ENCODE results near the gene ERVK3-1. TPM values are rescaled to one million over a fixed set of nuclear protein-coding genes. Genes with fewer than 3 reads are reported as not detected.

ERVK3-1 gene
- total RNA-seq, 1 experiment from 2014 or later = 28.1 TPM

- TF ChIP-seq CTCF (IDR thresholded peaks at IDR 0.05 in 2 of 3, conservative IDR thresholded peaks at IDR 0.05 in 1 of 3; ENCODE audit: borderline replicate concordance in 1 of 3, insufficient read depth in 1 of 3, low read depth in 2 of 3, low read length in 2 of 3) (no peak), JUND (IDR thresholded peaks at IDR 0.05) (no peak), CBX3 (IDR thresholded peaks at IDR 0.05; ENCODE audit: low read depth) (no peak)
Observed at GRCh38 chr19:58357481-58358145, 52.4 kb downstream of the ERVK3-1 start (continued).

- Histone ChIP-seq H2AFZ (ENCODE audit: low read depth, low read length, poor library complexity, severe bottlenecking) (no peak overlapping the region), H3K79me2 (ENCODE audit: insufficient read depth, low read length) (0 out of 2 replicates have a peak, but pooled peaks cover 3% of the 10 kb centered on the region), H3K9me2 (ENCODE audit: insufficient read depth) (no peaks in the 10 kb centered on the region), H3K36me3 (ENCODE audit: control insufficient read depth in 1 of 2, insufficient read depth in 2 of 2, low read length in 2 of 2) (no peaks in the 10 kb centered on the region), H3K9ac (ENCODE audit: low read length) (peak overlapping the region; percentile 93), H4K20me1 (ENCODE audit: insufficient read depth) (no peaks in the 10 kb centered on the region), H3K9me3 (ENCODE audit: control insufficient read depth in 1 of 2, insufficient read depth in 1 of 2, low read depth in 1 of 2, low read length in 2 of 2) (no peaks in the 10 kb centered on the region), H3K4me1 (ENCODE audit: control insufficient read depth in 1 of 2, insufficient read depth in 2 of 2, low read length in 2 of 2) (peaks cover 6 to 19% of the 10 kb centered on the region in 2 experiments; a peak in 3 of 4 replicates), H3K27me3 (ENCODE audit: insufficient read depth, low read length) (no peaks in the 10 kb centered on the region), H3K4me3 (replicated peaks in 1 of 2; ENCODE audit: low read depth in 1 of 2, low read length in 2 of 2) (peak overlapping the region; percentile 81 to 90), H3K4me2 (ENCODE audit: low read length) (peak overlapping the region; percentile 91), H3K27ac (ENCODE audit: low read depth, low read length) (peak overlapping the region; percentile 100)
- ChIA-PET RAD21 (ENCODE audit: low non-redundant PET in 1 of 2, low total read pairs in 2 of 2, uncharacterized antibody in 2 of 2, unreplicated experiment in 2 of 2) (interaction anchor here in 1 of 2 experiments (1.2 kb wide), 1 partner anchor 179 kb away, joined by 5 read pairs; the partner anchor contains the start of gene ZNF274), POLR2A (interaction anchor here (0.6 to 2.1 kb wide), 15 partner anchors 8 to 213 kb away, joined by 3 to 10 read pairs (median 5); partner anchors contain the start of genes TRIM28, ZBTB45, ZNF544 and ZNF584), CTCF (interaction anchor here (1.3 kb wide), 2 partner anchors 152 to 158 kb away, joined by 6 to 7 read pairs; partner anchors contain the start of gene ZBTB45)
- intact Hi-C loops (cut with micrococcal nuclease) = loop anchor here (1.0 kb wide), 2 partner anchors 19 to 35 kb away; partner anchors contain the start of gene ZNF837
- no TSS peak for BruUV-seq (replicated peaks)
- ATAC-seq = peak; percentile 45
- DNase-seq (ENCODE audit: low read depth, low spot score) = peak; percentile 46
- TF ChIP-seq EZH2 (IDR thresholded peaks at IDR 0.05) (no peak), SP1 (IDR thresholded peaks at IDR 0.05; ENCODE audit: low read depth) (no peak), ZBTB33 (IDR thresholded peaks at IDR 0.05; ENCODE audit: extremely low read depth, insufficient replicate concordance, low read length) (no peak), ZNF274 (IDR thresholded peaks at IDR 0.05; ENCODE audit: low read depth, low read length) (no peak), ZFX (IDR thresholded peaks at IDR 0.05) (no peak), TCF7L2 (IDR thresholded peaks at IDR 0.05; ENCODE audit: borderline replicate concordance, extremely low read depth, insufficient read depth, insufficient read length) (peak; percentile 45), MAX (IDR thresholded peaks at IDR 0.05) (peak; percentile 71), YY1 (IDR thresholded peaks at IDR 0.05; ENCODE audit: extremely low read depth, insufficient replicate concordance, low read depth, low read length) (no peak)
Observed at GRCh38 chr19:58361900-58362271, 56.7 kb downstream of the ERVK3-1 start.

Measured in HCT116 (cell line).